AG20443 (cell line): ENCODE measurements around the gene OTOF.

Experiments used
- DNase-seq: peaks from one replicate; pipeline ENCODE4 v3.0.0; 2012; ENCODE audit warnings: low spot score, mixed read lengths

OTOF gene

GRCh38 chr2:26449278-26450030 lies 28.5 kb downstream of the OTOF start:
- no peak for DNase-seq

GRCh38 chr2:26448651-26449050 lies 29.3 kb downstream of the OTOF start:
- DNase-seq, result no peak

- no peak for DNase-seq
These were observed 33.7 kb downstream of the OTOF start for GRCh38 chr2:26444236-26444635.

DNA sequence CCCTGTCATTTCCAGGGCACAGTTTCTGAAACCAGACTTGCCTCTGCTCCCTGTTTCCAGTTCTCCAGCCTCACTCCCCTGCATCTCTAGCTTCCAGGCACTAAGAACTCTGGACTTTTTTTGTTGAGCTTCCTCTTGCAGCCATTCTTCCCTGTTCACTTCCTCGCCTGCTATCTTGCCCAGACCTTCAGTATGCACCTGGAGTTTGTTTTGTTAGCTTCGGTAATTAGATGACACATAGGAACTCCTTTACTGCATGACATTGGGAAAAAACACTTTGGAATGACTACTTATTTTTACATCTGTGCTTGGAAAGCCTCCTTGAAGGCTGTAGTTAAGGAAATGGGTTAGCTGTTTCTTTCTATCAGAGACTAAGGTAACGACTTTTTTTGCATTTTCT lies 35.2 kb downstream of the OTOF start:
- no peak for DNase-seq

- no peak for DNase-seq
These were observed 35.6 kb downstream of the OTOF start for GRCh38 chr2:26442301-26442700.

DNA sequence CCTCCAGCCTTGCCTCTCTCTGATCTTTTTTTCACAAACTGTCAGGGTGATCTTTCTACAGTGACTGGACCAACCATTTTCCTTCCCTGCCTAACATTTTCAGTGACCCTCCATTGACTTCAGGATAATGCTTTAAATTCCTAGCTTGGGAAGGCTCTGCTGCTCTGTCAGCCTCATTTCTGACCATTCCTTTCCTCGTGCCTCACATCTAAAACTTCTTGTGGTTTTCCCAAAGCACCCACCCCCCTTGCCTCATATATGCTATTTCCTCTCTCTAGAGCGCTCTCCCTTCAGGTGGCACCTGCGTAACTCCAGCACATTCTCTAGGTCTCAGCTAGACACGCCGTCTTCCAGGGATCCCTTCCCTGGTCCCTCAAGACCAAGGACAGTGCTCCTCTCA lies 39.0 kb downstream of the OTOF start:
- DNase-seq, result peak; percentile 30

- DNase-seq, result peak; percentile 94
These were observed 39.4 kb downstream of the OTOF start for GRCh38 chr2:26438526-26438925.

- DNase-seq, result no peak
These were observed 42.8 kb downstream of the OTOF start for GRCh38 chr2:26435106-26435505.

- DNase-seq, result no peak
These were observed 45.1 kb downstream of the OTOF start for GRCh38 chr2:26432859-26433258.

GRCh38 chr2:26432363-26432762 lies 45.6 kb downstream of the OTOF start:
- DNase-seq, result no peak

DNA sequence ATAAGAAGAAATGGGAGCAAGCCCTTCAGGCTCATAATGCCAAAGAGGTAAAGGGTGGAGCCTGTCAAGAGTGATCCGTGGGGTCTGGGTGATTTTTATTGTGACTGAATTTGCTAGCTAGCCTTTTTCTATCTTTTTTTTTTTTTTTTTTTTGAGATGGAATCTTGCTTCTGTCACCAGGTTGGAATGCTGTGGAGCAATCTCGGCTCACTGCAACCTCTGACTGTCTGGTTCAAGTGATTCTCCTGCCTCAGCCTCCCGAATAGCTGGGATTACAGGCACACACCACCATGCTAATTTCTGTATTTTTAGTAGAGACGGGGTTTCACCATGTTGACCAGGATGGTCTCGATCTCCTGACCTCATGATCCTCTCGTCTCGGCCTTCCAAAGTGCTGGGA lies 47.1 kb downstream of the OTOF start:
- peak; percentile 31 for DNase-seq

- DNase-seq, result peak; percentile 37
These were observed 47.9 kb downstream of the OTOF start for GRCh38 chr2:26429779-26430578.

GRCh38 chr2:26428846-26429245 lies 49.1 kb downstream of the OTOF start:
- DNase-seq, result no peak

DNA sequence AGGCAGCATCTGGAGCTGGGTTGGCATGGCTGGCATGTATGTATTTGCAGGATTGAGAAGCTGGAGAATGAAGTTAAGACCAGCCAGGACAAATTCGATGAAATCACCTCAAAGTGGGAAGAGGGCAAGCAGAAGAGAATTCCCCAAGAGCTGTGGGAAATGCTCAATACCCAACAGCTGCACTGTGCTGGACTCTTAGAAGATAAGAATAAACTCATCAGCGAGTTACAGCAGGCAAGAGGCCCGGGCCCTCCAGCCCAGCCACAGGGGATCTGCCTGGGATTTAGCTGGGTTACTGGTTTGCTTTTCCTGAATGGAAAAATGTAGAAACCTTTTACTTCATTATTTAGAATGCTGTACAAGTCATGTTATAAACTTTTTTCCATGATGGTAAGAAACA lies 53.7 kb downstream of the OTOF start:
- DNase-seq, result no peak

- no peak for DNase-seq
These were observed 54.2 kb downstream of the OTOF start for GRCh38 chr2:26423750-26424149.

DNA sequence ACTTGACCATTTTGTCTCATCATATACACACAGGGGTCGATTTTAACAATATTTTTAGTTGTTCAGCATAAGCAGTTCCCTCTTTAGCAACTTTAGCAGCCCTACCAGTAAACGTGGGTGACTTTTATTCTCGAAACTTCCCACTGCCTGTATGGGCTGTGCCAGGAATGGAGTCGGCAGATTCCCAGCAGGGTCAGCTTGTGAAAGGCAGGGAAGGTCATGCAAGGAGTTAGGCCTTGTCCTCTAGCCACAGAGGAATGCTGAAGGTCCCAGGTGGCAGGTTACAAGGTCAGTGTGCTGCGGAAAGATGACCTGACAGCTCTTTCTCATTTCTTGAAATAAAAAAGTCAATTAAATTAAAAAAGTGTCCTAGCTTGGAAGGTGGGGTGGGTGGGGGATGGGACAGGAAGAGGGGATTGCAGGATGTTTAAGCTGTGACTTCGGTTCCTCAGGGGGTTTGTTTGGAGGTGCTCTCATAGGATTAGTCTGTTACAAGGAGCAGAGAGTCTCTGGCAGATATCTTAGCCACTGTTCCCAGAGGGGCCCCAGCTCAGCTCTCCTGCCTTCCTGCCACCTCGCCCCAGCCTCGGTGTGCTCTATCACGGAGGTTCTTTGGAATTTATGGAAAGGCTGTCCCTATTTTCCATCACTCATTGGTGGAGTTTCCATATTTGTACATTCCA lies 54.8 kb downstream of the OTOF start:
- DNase-seq, result no peak

DNA sequence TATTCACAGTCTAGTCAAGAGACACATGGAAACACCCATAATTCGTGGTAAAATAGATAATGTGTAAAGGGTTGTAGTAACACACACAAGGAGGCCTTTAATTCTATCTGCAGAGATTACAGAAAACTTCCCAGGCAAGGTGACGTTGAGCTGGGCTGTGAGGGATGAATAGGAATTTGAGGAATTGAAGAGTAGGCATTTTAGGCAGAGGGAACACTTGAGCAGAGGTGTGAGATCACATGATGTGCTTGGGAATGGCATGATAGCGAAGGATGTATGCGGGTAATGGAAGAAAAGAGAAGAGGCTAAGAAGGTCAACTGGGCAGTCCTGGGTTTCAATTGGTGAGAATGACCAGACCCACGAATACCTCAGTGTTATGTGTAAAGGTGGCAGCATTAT lies 56.0 kb downstream of the OTOF start:
- no peak for DNase-seq

- DNase-seq, result peak; percentile 27
These were observed 63.6 kb downstream of the OTOF start for GRCh38 chr2:26414311-26414710.

- DNase-seq, result no peak
These were observed 65.7 kb downstream of the OTOF start for GRCh38 chr2:26412091-26412673.

GRCh38 chr2:26411419-26411818 lies 66.5 kb downstream of the OTOF start:
- DNase-seq, result no peak

DNA sequence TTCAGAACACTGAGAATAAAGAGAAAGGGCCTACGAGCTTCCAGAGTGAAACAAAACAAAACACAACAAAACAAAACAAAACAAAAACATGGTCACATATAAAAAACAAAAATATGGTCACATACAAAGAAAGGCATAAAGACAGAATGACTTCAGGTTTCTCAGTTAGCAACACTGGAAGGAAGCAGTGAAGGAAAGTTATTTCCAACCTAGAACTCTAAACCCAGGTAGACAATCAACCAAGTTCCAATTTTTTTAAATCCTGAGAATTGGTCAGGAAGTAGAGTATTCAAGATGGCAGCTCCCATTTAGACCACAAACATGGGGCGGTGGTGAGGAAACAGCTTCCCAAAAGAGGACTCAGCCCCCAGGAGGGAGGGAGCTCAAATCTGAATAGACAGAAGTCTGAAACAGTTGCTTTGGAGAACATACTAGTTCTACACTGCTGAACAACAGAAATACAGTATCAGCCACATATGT lies 67.1 kb downstream of the OTOF start:
- no peak for DNase-seq

DNA sequence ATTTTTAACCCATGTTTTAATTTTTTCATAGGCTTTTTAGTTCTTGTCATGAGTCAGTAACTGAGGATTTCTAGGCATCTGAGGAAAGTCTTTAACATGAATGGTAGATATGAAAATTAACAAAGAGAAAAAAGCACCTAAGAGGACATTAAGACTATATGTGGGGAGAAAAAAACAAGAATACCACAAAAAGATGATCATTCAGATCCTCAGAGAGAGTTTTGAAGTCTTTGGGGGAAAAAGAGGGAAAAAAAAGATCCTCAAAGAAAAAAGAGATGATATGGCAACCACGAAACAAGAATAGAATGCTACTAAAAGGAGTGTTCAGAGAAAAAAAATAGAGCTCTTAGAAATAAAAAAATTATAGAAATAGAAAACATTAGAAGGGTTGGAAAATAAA lies 68.1 kb downstream of the OTOF start:
- no peak for DNase-seq
